Hematopoietic multipotent progenitor cell treated with erythropoietin and hydrocortisone succinate and interleukin-3 and kit ligand, for 8 days (in vitro differentiated cells): ENCODE results near the gene CCDC172.
A peak's percentile ranks its signal among the peaks of the same experiment; 100 is the strongest.

Experiments used
- DNase-seq: peaks from one replicate; pipeline ENCODE4 v3.0.0-alpha.2; 2015

The CCDC172 gene, protein sequence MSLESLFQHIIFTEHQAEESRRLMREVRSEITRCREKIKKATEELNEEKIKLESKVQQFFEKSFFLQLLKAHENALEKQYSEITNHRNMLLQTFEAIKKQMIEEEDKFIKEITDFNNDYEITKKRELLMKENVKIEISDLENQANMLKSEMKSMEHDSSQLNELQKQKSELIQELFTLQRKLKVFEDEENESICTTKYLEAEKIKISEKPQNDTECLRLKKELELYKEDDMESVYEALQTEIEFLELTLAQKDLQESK

DNA sequence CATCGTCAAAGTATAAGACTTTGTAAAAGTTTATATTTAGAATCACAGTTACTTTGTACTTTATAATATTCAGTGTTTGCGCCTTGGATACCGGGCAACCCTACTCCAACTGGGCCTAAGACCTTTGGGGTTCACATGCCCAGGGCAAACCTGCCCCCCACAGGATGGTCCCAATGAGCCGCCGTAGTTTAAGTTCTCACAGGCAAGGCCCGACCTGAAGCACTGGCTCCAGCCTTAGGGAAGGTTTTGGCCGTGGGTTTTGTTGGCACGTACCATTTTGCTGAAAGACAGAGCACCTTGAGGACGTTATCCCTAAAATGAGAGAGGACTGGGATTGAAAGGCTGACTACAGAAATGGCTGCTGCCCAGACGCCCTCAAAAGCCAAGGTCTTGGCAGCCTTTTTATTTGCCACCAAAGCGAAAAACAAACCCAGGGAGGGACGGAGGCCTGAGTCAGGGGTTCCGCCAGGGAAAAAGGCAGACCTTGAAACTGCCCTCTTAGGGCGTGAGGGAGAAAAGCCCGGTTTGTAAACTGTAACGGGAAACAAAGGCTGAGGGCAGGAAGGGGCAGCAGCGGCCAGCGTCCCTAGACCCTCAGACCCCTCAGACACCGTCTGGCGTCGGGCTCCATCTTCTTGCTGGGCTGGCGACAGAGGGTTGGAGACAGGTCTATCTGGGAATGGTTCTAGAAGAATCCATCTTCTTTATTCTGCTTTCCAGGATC lies at the start of gene CCDC172:
TSS of gene CCDC172 (plus strand) at position 222 of the 724 bp plus-strand sequence. CDS start 564 bp downstream, outside the sequence.
- DNase-seq, result no peak

DNA sequence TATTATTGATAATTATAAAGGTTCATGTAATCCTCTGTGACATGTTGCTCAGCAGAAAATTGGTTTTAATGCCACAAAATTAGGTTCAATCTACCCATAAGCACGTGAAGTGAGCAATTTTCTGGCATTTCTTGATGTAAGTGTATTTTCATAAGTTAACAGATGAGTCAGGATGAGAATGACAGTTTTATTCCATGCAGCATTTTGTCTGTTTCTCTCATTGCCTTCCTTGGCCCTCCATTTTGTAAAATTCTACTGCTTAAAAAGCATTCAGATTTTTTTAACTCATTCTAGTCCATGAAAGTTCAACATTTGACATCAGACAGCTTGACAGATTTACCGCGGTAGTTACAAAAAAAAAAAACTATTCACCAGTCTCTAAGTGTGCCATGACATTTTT lies 47.3 kb upstream of the CCDC172 start:
- no peak for DNase-seq

GRCh38 chr10:116278846-116279245 lies 45.4 kb upstream of the CCDC172 start:
- no peak for DNase-seq

DNA sequence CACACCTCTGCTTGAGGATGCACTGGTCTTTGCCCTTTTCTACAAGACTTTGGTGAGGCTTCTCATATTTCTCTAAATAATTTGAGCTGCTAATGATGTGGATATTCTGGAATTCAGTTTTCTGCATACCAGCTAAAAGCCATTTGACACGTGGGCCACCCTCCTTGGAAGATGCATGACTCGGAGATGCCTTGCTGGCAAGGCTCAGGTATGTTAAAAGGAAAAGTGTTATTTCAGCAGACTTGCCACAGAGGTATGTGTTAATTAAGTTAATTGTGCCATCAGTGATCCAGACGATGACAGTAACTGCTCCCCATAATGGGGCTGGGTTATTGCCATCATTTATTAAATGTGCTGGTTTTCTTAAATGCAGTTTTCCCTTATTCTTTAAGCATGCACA lies 42.5 kb upstream of the CCDC172 start:
- no peak for DNase-seq

DNA sequence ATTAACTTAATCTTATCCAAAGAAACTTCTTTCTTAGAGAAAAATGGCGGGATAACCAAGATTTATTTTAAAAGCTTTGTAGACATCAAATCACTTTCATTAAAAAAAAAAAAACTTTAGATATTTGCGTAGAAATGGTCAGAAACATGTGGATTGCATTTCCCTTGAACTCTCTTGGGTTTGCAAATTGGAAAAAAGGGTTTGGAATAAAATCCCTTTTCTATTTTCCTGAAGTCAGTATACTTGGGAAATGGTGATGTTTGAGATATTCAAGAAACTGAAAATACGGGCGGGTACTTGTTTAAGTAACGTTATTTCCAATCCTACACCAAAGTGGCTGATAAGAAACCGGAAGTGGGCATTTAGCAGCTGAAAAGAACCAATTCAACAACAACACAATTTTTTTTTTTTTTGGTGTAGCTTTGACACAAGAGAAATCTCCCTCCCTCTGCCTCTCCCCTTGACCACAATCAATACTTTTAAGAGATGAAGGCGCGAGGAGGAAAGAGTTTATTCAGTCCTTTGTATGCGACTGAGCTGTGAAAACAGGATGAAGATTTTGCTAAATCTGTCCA lies 37.5 kb upstream of the CCDC172 start:
- DNase-seq, result no peak

DNA sequence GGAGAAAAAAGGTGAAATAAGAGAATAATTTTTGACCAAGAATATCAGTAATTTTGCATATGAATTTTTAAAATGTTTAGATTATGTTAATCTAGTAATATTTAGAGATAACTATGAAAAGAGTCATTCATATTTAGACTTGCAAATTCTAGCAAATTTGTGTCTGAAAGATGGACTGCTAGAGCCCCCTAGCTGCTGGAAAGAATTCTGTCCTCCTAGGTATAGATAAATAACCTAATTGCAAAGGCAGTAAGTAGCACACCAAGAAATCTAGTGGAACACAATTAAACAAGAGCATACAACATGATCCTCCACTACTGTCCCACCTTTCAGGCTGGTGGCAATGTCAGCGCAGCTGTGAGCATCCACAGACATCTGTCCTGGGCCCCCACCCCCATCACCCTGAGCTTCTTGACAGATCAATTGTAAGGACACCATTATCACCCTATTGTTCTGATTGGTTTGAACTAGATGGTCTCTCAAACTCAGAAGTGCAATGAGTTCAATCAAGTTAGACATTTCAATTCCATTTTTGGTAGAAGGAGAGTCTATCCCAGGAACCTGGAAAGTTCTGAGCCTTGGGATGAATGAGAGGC lies 36.2 kb upstream of the CCDC172 start:
- DNase-seq, result peak; percentile 39

DNA sequence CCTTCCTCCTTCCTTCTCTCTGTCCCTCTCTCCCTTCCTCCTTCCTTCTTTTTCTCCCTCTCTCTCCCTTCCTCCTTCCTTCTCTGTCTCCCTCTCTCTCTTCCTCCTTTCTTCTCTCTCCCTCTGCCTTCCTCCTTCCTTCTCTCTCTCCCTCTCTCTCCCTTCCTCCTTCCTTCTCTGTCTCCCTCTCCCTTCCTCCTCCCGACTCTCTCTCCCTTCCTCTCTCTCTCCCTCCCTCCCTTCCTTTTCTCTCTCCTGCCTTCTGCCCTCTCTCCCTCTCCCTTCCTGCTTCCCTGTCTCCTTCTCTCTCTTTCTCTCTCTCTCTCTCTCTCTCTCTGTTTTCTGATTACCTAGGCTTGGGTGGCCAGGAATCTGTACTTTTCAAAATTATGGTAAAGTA lies 34.6 kb upstream of the CCDC172 start:
- DNase-seq, result no peak

- DNase-seq, result no peak
Measured at GRCh38 chr10:116292493-116292892, 31.8 kb upstream of the CCDC172 start.

DNA sequence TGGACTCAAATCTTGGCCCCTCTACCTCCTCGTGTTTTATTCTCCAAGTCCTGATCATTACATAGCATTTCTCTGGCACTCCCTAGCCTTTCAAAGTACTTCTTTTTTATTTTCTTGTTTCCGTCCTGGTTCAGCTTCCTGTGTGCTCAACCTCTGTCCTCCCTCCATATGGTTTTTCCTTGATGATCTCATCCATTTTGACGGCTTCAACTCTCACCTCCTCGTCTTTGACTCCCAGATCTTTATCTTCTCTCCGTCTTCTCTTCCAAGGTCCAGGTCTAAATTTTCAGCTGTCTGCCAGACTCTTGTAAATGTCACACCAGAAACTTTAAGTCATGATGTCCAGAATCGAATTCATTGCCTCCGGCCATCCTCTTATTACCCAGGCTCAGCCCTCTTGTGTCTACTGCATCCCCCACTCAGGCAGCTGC lies 27.9 kb upstream of the CCDC172 start:
- DNase-seq, result no peak

- no peak for DNase-seq
Measured at GRCh38 chr10:116298586-116298985, 25.7 kb upstream of the CCDC172 start.

DNA sequence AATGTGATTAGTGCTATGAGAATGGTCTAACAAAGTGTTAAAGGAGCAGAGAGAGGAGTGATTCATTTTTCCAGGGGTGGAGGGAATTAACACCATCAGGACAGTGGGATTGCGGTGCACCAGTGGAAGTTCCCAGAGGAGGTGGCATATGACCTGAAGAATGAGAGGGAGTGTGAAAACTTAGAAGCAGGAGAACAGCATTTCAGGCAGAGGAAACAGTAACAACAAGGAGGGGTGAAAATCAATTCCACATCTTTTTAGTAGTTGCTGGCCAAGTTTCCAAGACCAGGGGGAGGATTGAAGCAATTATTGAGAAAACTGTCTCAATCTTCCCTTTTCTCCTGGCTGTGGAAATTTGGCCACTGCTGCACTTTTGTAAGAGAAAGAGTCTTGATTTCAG lies 23.7 kb upstream of the CCDC172 start:
- DNase-seq, result no peak

DNA sequence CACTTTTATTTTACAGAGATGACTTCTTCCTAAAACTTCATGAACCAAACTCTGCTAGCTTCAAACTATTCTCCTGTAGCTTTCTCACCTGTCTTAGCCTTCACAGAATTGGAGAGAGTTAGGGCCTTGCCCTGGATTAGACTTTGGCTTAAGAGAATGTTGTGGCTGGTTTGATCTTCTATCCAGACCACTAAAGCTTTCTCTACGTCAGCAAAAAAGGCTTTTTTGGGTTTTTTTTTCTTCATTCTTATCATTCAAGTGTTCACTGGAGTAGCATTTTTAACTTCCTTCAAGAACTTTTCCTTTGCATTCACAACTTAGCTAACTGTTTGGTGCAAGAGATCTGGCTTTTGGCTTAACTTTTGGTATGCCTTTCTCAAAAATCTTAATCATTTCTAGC lies 19.3 kb upstream of the CCDC172 start:
- no peak for DNase-seq

GRCh38 chr10:116306847-116307246 lies 17.4 kb upstream of the CCDC172 start:
- no peak for DNase-seq

- no peak for DNase-seq
Measured at GRCh38 chr10:116307455-116307854, 16.8 kb upstream of the CCDC172 start.

GRCh38 chr10:116311016-116311415 lies 13.2 kb upstream of the CCDC172 start:
- DNase-seq, result no peak

- no peak for DNase-seq
Measured at GRCh38 chr10:116311706-116312490, 12.3 kb upstream of the CCDC172 start.

- no peak for DNase-seq
Measured at GRCh38 chr10:116312548-116312947, 11.7 kb upstream of the CCDC172 start.

GRCh38 chr10:116316503-116316902 lies 7.7 kb upstream of the CCDC172 start:
- DNase-seq, result no peak

GRCh38 chr10:116324951-116325635 lies 845 bp downstream of the CCDC172 start:
- DNase-seq, result no peak

GRCh38 chr10:116325987-116326386 lies 1.7 kb downstream of the CCDC172 start:
- no peak for DNase-seq

GRCh38 chr10:116329153-116329552 lies 4.9 kb downstream of the CCDC172 start:
- no peak for DNase-seq

GRCh38 chr10:116331815-116332214 lies 7.6 kb downstream of the CCDC172 start:
- DNase-seq, result no peak
